ENCODE measurements around the gene COL27A1.

COL27A1 gene

GRCh38 chr9:114230068-114230467 is 74.7 kb downstream of the COL27A1 start:
- no peak for DNase-seq

GRCh38 chr9:114231273-114231672 is 75.9 kb downstream of the COL27A1 start:
- DNase-seq: no peak

- no peak for DNase-seq
Measured at GRCh38 chr9:114231719-114232449, 76.5 kb downstream of the COL27A1 start.

GRCh38 chr9:114233491-114234185 is 78.3 kb downstream of the COL27A1 start:
- no peak for DNase-seq

GRCh38 chr9:114235033-114235661 is 79.8 kb downstream of the COL27A1 start:
- DNase-seq: no peak

GRCh38 chr9:114236391-114237138 is 81.2 kb downstream of the COL27A1 start:
- no peak for DNase-seq

GRCh38 chr9:114237247-114237646 is 81.9 kb downstream of the COL27A1 start:
- DNase-seq: no peak

- no peak for DNase-seq
Measured at GRCh38 chr9:114237781-114238180, 82.4 kb downstream of the COL27A1 start.

GRCh38 chr9:114238472-114238871 is 83.1 kb downstream of the COL27A1 start:
- DNase-seq: no peak

- DNase-seq: no peak
Measured at GRCh38 chr9:114238891-114239875, 83.8 kb downstream of the COL27A1 start.

- DNase-seq: no peak
Measured at GRCh38 chr9:114240216-114240615, 84.9 kb downstream of the COL27A1 start.

GRCh38 chr9:114240647-114241558 is 85.6 kb downstream of the COL27A1 start:
- no peak for DNase-seq

GRCh38 chr9:114242837-114243236 is 87.5 kb downstream of the COL27A1 start:
- DNase-seq: no peak

GRCh38 chr9:114243240-114243639 is 87.9 kb downstream of the COL27A1 start:
- no peak for DNase-seq

GRCh38 chr9:114244570-114244969 is 89.2 kb downstream of the COL27A1 start:
- DNase-seq: no peak

GRCh38 chr9:114246558-114246957 is 91.2 kb downstream of the COL27A1 start:
- no peak for DNase-seq

GRCh38 chr9:114247077-114247476 is 91.7 kb downstream of the COL27A1 start:
- no peak for DNase-seq

- DNase-seq: no peak
Measured at GRCh38 chr9:114247491-114247890, 92.2 kb downstream of the COL27A1 start.

GRCh38 chr9:114248299-114248707 is 93.0 kb downstream of the COL27A1 start:
- DNase-seq: no peak

GRCh38 chr9:114249424-114250234 is 94.3 kb downstream of the COL27A1 start:
- DNase-seq: no peak
